ENCODE results near the gene EIF4A3.

DNA sequence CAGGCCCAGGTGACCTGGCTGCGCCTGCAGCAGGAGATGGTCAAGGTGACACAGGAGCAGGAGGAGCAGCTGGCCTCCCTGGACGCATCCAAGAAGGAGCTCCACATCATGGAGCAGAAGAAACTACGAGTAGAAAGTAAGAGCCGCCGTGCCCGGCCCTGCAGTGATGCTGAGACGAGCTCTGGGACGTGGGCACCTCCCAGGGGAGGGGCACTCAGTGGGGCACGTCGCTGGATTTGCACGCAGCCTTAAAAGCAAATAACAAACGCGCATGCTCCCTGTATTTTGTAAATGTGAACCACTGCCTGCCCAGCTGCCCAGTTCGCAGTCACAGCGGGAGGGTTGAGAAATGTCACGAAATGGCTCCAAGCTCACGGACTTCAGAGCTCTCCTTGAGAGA, 60.8 kb downstream of the EIF4A3 start:
- TF ChIP-seq CTCF (IDR thresholded peaks at IDR 0.05; ENCODE audit: low read depth, low read length, missing input control) (no peak), ZBTB33 (IDR thresholded peaks at IDR 0.05) (no peak), YY1 (IDR thresholded peaks at IDR 0.05) (no peak), TAF1 (conservative IDR thresholded peaks at IDR 0.05) (no peak), JUND (IDR thresholded peaks at IDR 0.05) (no peak), SP1 (IDR thresholded peaks at IDR 0.05) (no peak), NR2F2 (IDR thresholded peaks at IDR 0.05) (no peak), GABPA (IDR thresholded peaks at IDR 0.05 in 1 of 2, conservative IDR thresholded peaks at IDR 0.05 in 1 of 2) (no peak), EGR1 (IDR thresholded peaks at IDR 0.05; ENCODE audit: low read depth in 2 of 2) (no peak), RAD21 (IDR thresholded peaks at IDR 0.05) (no peak)
- TF ChIP-seq, protein P1, sequence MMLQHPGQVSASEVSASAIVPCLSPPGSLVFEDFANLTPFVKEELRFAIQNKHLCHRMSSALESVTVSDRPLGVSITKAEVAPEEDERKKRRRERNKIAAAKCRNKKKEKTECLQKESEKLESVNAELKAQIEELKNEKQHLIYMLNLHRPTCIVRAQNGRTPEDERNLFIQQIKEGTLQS (IDR thresholded peaks at IDR 0.05), result no peak
- TF ChIP-seq, protein P2, sequence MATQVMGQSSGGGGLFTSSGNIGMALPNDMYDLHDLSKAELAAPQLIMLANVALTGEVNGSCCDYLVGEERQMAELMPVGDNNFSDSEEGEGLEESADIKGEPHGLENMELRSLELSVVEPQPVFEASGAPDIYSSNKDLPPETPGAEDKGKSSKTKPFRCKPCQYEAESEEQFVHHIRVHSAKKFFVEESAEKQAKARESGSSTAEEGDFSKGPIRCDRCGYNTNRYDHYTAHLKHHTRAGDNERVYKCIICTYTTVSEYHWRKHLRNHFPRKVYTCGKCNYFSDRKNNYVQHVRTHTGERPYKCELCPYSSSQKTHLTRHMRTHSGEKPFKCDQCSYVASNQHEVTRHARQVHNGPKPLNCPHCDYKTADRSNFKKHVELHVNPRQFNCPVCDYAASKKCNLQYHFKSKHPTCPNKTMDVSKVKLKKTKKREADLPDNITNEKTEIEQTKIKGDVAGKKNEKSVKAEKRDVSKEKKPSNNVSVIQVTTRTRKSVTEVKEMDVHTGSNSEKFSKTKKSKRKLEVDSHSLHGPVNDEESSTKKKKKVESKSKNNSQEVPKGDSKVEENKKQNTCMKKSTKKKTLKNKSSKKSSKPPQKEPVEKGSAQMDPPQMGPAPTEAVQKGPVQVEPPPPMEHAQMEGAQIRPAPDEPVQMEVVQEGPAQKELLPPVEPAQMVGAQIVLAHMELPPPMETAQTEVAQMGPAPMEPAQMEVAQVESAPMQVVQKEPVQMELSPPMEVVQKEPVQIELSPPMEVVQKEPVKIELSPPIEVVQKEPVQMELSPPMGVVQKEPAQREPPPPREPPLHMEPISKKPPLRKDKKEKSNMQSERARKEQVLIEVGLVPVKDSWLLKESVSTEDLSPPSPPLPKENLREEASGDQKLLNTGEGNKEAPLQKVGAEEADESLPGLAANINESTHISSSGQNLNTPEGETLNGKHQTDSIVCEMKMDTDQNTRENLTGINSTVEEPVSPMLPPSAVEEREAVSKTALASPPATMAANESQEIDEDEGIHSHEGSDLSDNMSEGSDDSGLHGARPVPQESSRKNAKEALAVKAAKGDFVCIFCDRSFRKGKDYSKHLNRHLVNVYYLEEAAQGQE (IDR thresholded peaks at IDR 0.05), result no peak

Data from liver (tissue), 3 donors.